ENCODE measurements around the gene TOMM34.

- TF ChIP-seq CTCF (IDR thresholded peaks at IDR 0.05; ENCODE audit: low read length) (no peak), EZH2phosphoT487 (IDR thresholded peaks at IDR 0.05; ENCODE audit: low read length) (no peak), EZH2 (optimal IDR thresholded peaks at IDR 0.05; ENCODE audit: low read depth, low read length) (no peak)
Observed at GRCh38 chr20:44990425-44990824, 30.2 kb upstream of the TOMM34 start.
